ENCODE data around the gene OST4. TPM values are rescaled to one million over a fixed set of nuclear protein-coding genes. Genes with fewer than 3 reads are reported as not detected.

The OST4 gene
- total RNA-seq, 4 donors from 2014 or later, result 70.8 to 225 (median 199) TPM

GRCh38 chr2:27050281-27050995, 21.0 kb downstream of the OST4 start:
- Histone ChIP-seq H3K4me1 (peaks cover 19% of the 10 kb centered on the region), H3K27me3 (no peaks in the 10 kb centered on the region), H3K9me3 (no peaks in the 10 kb centered on the region), H3K27ac (peak overlapping the region; percentile 85), H3K4me3 (peak overlapping the region; percentile 96), H3K36me3 (peaks cover 19% of the 10 kb centered on the region)
- DNase-seq (ENCODE audit: low spot score in 2 of 2), result peak; percentile 93 to 95
- WGBS, result under 1% methylated on average over 30 of the region's 48 CpGs
- peak; percentile 15 to 57 for TF ChIP-seq CTCF (IDR thresholded peaks at IDR 0.05)
- TF ChIP-seq EP300 (IDR thresholded peaks at IDR 0.05), result no peak
- TF ChIP-seq POLR2AphosphoS5 (IDR thresholded peaks at IDR 0.05), result peak in 2 of 3 donors; percentile 62 to 91
- TF ChIP-seq POLR2A (IDR thresholded peaks at IDR 0.05), result no peak

- peak in 1 of 2 donors; percentile 79 for DNase-seq (ENCODE audit: low spot score in 2 of 2)
- no peak for TF ChIP-seq POLR2AphosphoS5 (IDR thresholded peaks at IDR 0.05)
- no peak for TF ChIP-seq POLR2A (IDR thresholded peaks at IDR 0.05)
- no peak for TF ChIP-seq CTCF (IDR thresholded peaks at IDR 0.05)
- no peak for TF ChIP-seq EP300 (IDR thresholded peaks at IDR 0.05)
- Histone ChIP-seq H3K36me3 (peaks cover 11% of the 10 kb centered on the region), H3K4me1 (peaks cover 19% of the 10 kb centered on the region), H3K27me3 (no peaks in the 10 kb centered on the region), H3K27ac (peak overlapping the region; percentile 85), H3K4me3 (peak overlapping the region; percentile 96), H3K9me3 (no peaks in the 10 kb centered on the region)
- WGBS, result 37% methylated on average over 16 of the region's 52 CpGs
These were observed 21.8 kb downstream of the OST4 start for GRCh38 chr2:27049422-27050280.

DNA sequence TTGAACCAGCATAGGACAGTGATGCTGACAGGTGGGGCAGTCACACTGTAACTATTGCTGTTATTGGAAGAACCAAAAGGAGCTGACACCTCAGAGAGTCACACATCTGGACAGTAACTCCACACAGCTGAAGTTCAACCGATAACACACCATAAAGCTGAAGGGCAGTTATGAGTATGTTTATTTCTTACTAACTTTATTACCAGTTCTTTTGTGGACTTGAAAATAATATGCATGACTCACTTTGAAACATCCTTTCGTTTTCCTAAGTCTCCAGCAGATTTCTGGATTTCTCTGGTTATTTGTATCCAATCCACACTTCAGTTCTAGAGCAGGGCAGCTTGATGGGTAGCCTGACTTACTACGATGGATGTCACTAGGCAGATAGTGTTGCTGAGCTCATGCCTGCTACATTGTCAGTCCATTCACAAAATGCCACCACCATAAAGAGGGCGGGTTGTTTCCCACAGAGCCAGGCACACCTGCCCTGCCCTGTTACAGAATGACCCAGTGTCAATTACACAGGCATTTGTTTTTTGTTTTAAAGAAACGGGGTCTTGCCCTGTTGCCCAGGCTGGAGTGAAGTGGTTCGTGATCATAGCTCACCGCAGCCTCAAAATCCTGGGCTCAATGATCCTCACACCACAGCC, 28.3 kb downstream of the OST4 start:
- Histone ChIP-seq H3K4me1 (no peaks in the 10 kb centered on the region), H3K36me3 (peaks cover 34% of the 10 kb centered on the region), H3K9me3 (no peaks in the 10 kb centered on the region), H3K27me3 (no peaks in the 10 kb centered on the region), H3K4me3 (no peak overlapping the region), H3K27ac (no peak overlapping the region)
- TF ChIP-seq CTCF (IDR thresholded peaks at IDR 0.05), result no peak
- TF ChIP-seq POLR2A (IDR thresholded peaks at IDR 0.05), result no peak
- no peak for TF ChIP-seq POLR2AphosphoS5 (IDR thresholded peaks at IDR 0.05)
- no peak for TF ChIP-seq EP300 (IDR thresholded peaks at IDR 0.05)
- 84% methylated on average over 7 of the region's 7 CpGs for WGBS
- no peak for DNase-seq (ENCODE audit: low spot score in 2 of 2)

DNA sequence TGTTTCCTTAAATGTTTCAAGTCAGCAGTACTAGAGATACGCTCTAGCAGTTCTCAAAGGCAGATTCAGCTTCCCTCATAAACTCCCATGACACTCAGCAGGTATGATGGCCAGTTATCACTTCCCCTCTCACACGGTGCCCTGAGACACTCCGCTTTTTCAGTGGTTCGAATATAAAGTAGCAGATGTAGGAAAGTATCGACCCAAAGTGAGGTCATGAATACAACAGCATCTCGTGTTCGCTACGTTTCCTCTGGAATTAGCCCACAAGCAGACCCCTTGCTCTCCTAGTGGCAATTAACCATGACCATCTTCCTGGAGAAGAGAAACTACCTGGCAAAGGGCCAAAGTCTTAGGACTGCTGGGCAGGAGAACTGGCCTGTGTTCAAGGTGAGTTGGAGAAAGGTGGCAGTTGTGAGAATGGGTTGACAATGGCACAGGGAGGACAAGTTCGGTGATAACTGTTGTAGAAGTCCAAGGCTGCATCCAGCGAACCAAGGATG, 29.2 kb downstream of the OST4 start:
- Histone ChIP-seq H3K4me3 (no peak overlapping the region), H3K27ac (no peak overlapping the region), H3K27me3 (no peaks in the 10 kb centered on the region), H3K36me3 (peaks cover 43% of the 10 kb centered on the region), H3K4me1 (no peaks in the 10 kb centered on the region), H3K9me3 (no peaks in the 10 kb centered on the region)
- TF ChIP-seq POLR2AphosphoS5 (IDR thresholded peaks at IDR 0.05) (no peak), EP300 (IDR thresholded peaks at IDR 0.05) (no peak), CTCF (IDR thresholded peaks at IDR 0.05) (no peak), POLR2A (IDR thresholded peaks at IDR 0.05) (no peak)
- 86% methylated on average over 10 of the region's 10 CpGs for WGBS
- DNase-seq (ENCODE audit: low spot score in 2 of 2), result no peak

Measured in suprapubic skin (tissue), 4 donors.